ENCODE data around the gene STAT3.
"Not testable (repeated sequence)": the region's sequence is repeated elsewhere in the genome, so short reads cannot be mapped to it uniquely, and the experiment has no call there.

Gene STAT3

DNA sequence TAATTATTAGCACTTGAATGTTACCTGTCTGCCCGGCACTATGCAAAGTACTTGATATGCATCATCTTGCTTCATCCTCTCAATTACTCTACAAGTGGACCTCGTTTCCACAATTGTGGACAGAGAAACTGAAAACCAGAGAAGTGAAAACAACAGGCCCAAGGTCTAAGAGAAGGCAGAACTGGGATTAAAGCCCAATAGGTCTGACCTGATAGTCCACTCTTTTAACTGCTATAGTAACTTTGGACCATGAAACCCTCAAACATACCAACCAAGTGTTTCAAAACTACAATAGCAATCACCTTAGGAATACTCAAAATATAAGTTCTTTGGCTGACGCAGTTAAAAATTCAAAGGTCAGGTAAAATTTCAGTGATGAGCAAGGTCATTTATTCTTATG lies 7.3 kb downstream of the STAT3 start:
- DNase-seq: no peak

GRCh38 chr17:42378959-42379594 lies 9.2 kb downstream of the STAT3 start:
- no peak for DNase-seq

DNA sequence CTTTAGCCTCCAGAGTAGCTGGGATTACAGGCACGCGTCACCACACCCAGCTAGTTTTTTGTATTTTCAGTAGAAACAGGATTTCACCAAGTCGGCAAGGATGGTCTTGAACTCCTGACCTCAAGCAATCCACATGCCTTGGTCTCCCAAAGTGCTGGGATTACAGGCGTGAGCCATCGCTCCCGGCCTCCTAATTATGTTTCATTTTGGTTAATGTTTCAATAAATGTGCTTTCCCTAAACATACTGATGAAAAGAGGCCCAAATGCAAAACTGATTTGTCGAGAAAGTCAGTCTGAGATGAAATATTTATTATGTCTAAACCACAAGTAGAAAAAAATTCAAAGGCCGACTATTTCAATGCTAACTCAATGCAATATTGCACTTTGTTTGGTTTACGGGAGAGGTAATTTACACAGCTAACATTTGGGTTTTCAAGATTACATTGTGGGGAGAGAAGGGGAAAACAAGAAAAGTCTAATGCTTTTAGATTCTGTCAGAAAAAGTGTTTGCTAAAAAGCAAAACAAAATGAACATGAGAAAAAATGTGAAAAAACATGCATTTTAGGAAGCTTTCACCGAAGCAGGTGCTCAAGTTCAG lies 9.8 kb downstream of the STAT3 start:
- no peak for DNase-seq

GRCh38 chr17:42373896-42374295 lies 14.3 kb downstream of the STAT3 start:
- DNase-seq: no peak

GRCh38 chr17:42372142-42372541 lies 16.1 kb downstream of the STAT3 start:
- DNase-seq: no peak

DNA sequence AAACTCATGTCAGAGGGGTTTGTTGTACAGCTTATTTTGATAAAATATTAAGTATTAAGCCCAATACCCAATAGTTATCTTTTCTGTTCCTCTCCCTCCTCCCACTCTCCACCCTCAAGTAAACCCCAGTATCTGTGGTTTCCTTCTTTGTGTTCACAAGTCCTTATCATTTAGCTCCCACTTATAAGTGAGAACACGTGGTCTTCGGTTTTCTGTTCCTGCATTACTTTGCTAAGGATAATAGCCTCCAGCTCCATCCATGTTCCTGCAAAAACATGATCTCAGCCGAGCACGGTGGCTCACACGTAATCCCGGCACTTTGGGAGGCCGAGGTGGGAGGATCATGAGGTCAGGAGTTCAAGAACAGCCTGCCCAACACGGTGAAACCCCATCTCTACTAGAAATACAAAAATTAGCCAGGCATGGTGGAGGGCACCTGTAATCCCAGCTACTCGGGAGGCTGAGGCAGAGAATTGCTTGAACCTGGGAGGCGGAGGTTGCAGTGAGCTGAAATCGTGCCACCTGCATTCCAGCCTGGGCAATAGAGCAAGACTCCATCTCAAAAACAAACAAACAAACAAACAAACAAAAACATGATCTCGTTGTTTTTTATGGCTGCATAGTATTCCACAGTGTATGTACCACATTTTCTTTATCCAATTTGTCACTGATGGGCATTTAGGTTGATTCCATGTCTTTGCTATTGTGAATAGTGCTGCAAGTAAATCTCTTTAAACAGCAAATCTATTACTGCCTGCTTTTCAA lies 19.3 kb downstream of the STAT3 start:
- not testable (repeated sequence) for DNase-seq

- DNase-seq: not testable (repeated sequence)
Observed at GRCh38 chr17:42368310-42368709, 19.9 kb downstream of the STAT3 start.

DNA sequence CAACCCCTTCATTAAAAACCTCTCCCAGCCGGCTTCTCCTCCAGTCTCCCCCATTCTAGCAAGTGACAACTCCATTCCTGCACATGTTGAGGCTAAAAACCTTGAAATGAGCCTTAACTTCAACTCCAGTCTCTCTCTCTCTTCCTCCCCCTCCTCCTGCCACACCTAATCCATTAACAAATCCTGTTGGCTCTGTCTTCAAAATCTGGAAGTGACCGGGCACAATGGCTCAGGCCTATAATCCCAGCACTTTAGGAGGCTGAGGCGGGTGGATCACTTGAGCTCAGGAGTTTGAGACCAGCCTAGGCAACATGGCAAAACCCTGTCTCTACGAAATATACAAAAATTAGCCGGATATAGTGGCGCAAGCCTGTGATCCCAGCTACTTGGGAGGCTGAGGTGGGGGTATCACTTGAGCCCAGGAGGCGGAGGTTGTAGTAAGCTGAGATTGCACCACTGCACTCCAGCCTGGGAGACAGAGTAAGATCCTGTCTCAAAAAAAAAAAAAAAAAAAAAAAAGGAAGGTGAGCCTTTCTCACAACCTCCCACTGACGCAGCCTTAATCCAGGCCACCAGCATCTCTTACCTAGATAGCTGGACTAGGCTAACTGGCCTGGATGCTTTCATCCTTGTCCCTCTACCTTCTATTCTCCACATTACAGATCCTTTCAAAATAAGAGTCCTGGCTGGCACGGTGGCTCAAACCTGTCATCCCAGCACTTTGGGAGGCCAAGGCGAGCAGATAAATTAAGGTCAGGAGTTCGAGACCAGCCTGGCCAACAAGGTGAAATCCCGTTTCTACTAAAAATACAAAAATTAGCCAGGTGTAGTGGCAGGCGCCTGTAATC lies 21.8 kb downstream of the STAT3 start:
- not testable (repeated sequence) for DNase-seq

DNA sequence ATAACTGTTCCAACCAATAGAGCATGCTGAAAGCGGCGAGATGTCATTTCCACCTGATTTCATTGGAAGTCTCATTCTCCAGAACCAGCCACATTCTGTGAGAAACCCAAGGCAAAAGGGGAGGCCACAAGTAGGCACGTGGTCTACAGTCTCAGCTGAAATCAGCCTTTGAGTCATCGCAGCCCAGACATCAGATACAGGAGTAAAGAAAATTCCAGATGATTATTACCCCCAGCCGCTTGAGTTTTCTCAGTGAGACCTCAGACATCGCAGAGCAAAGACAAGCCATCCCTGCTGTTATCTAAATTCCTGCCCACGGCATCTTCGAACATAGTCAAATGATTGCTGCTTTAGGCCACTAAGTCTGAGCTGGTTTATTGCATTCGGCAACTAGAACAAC lies 23.1 kb downstream of the STAT3 start:
- no peak for DNase-seq

DNA sequence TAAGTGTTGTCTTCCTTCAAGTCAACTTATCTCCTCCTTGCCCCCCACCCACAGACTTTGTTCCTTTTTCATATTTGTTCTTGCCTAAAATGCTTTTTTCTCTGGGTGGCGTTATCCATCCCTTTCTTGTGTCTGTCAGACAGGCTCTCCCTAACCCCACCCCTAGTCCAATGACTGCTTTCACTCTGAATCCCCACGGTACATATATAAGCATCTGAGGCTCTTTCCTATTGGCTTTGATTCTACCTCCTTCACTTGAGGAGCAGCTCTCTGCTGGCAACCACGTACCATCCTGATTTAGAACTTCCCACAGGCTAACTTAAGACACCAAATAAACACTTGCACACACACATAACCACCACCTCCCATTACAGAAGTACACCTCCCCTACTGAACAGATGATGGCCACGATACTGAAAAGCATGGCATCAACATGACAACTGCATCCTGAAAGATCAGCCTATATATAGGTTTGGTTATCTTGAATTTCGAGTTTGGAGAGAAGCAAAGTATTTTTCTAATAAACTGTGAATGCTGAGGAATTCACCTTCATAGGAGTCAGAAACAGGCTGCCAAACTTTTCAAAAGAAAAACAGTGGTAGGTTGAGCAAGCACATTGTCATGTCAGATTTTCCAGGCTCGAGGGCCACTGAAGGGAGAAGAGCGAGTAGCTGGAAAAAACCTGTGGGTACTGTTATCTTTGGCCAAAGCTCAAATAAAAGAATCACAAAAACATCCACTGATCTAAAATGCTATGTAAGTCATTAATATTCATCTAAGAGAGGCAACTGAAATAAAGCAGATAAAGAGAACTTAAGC lies 24.3 kb downstream of the STAT3 start:
- DNase-seq: no peak

DNA sequence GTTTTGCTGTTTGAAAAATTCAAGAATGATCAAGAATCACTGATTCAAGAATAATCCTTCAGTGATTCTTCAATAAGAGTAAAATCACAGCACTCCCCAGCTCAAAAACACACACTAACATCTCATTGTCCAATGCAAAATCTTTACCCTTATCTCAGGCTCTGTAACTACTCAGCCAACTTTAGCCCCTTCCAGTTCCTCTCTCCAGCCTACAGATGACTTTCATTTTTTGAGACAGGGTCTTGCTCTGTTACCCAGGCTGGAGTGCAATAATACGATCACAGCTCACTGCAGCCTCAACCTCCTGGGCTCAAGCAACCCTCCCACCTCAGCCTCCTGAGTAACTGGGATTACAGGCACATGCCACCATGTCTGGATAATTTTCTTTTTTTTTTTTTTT lies 25.0 kb downstream of the STAT3 start:
- DNase-seq: no peak

- DNase-seq: no peak
Observed at GRCh38 chr17:42362245-42362961, 25.8 kb downstream of the STAT3 start.

DNA sequence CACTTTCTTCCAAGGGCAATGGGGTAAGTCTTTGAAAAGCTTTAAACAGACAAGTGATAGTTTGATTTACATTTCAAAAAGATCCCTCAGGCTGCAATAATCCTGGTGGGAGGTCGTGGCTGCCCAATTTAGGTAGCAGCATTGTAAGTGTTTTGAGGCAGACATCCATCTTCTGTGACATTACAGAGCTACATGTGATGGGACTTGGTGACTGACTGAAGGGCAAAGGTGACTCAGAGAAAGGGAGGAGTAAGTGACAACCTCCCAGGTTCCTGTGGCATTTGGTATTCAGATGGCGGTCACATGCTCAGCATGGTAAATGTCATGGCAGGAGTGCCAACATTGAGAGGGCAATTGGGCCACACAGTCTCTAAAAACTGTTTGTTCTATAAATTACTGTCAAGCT lies 26.5 kb downstream of the STAT3 start:
- DNase-seq: no peak

DNA sequence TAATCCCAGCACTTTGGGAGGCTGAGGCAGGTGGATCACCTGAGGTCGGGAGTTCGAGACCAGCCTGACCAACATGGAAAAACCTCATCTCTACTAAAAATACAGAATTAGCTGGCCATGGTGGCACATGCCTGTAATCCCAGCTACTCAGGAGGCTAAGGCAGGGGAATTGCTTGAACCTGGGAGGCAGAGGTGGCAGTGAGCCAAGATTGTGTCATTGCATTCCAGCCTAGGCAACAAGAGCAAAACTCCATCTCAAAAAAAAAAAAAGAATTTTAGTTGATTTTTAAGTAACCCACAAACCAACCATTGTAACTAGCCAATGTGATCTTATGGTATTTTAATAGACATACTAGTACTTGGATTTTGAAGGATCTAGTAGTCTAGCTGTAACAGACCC lies 27.9 kb downstream of the STAT3 start:
- DNase-seq: not testable (repeated sequence)

DNA sequence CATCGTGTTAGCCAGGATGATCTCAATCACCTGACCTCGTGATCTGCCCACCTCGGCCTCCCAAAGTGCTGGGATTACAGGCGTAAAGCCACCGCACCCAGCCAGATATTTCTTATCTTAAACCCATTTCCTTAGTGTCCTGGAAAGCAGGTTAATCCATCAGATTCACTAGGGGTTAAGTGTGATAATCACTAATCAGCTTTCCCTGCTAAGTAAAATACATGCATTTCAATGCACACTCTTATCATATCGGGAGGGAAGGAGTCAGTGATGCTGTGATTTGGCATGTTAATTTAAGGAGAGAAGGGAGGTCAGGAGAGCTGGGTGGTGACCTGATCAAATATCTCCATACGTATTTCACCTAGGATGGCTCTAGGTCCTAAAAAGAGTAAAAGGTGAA lies 29.1 kb downstream of the STAT3 start:
- DNase-seq: no peak

DNA sequence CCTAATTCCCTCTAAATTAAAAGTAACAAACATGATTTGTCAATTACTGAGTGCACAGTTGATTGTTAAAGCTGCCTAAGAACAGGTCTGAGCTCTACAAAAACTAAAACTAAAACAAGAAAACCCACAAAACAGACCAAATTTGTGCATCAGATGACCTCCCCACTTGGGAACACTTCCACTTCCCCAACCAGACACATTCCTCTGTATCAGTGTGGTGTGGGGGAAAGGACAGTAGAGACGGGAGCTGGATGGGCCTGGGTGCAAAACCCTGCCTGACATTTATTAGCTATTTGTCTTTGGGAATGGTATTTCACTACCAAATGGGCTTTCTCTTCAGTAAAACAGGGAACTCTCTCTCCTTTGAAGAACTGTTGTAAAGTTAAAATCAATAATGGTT lies 29.8 kb downstream of the STAT3 start:
- DNase-seq: no peak

DNA sequence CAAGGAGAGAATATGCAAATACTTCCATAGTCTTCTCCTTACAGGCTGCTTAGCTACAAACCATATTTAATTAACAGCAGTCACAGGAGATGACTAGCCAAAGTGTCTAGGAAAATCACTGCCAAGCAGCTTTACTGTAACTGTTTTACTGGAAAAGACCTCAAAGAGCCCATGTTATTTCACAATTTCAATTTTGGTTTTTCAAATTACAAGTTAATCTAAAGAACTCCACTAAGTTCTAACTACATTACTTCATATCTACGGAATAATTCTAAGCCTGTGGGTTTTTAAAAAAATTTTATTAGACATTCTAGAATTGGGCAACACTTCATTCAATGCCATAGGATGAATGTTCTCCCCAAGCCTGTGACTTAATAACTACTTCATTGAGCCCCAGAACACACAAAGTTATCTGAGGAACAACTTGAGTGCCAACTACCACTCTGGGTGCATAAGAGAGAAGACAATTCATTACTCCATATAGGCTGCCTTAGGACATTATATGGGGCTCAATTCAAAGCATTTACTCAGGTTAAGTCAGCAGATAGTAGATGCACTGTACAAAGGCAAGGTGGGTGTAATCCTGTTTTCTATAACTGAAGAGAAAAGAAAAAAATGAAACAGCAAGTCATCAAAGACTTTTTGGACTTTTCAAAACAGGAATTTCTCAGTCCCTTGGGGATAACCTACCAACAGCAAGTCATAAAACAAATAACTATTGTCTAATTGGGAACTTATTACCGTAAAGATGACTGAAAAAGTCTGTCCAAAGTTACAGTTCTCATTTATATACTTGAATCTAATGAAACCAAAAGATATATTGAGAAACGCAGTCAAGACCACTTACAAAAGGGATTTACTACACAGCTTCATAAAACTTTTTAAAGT lies 33.0 kb downstream of the STAT3 start:
- no peak for DNase-seq

DNA sequence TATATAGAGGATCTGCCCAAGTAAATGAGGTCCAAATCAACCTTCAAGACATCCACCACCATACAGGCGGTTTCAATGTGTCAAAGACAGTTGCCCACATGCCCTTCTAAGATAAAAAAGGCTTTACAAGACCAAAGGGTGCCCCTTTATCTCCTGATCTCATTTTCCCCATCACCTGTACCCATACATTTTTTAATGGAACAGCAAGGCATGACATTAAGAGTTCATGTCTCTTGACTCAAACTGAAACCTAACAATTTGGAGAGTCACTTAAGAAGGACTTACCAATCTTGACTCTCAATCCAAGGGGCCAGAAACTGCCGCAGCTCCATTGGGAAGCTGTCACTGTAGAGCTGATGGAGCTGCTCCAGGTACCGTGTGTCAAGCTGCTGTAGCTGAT lies 40.1 kb downstream of the STAT3 start:
- no peak for DNase-seq

GRCh38 chr17:42347606-42348005 lies 40.6 kb downstream of the STAT3 start:
- DNase-seq: no peak

- DNase-seq: no peak
Observed at GRCh38 chr17:42347198-42347597, 41.0 kb downstream of the STAT3 start.

- no peak for DNase-seq
Observed at GRCh38 chr17:42346481-42346880, 41.8 kb downstream of the STAT3 start.

Measured in NCI-H146 (cell line).